GM12891 (cell line): ENCODE measurements around the gene HES1.

Experiments
- DNase-seq: peaks from one replicate; pipeline ENCODE4 v3.0.0; 2011; ENCODE audit warnings: low spot score; ENCODE audit not compliant: insufficient read length
- FAIRE-seq: peaks from 2 replicates; lab custom pipeline; 2011; peaks lifted over from hg19 to GRCh38; lab: Jason Lieb, UNC
- PAX5 ChIP-seq: IDR thresholded peaks from 2 replicates; pipeline ENCODE4 v1.6.1; 2011; ENCODE audit warnings: low read length, moderate library complexity, mild to moderate bottlenecking; ENCODE audit not compliant: insufficient read depth, severe bottlenecking
- POLR2A ChIP-seq: IDR thresholded peaks from 2 replicates; pipeline ENCODE4 v1.6.1; 2011; ENCODE audit warnings: low read depth, low read length, control low read depth
- POLR2AphosphoS5 ChIP-seq: IDR thresholded peaks from 2 replicates; pipeline ENCODE4 v1.6.1; 2011; ENCODE audit warnings: low read depth, low read length, control low read depth
- POU2F2 ChIP-seq: IDR thresholded peaks from 2 replicates; pipeline ENCODE4 v1.6.1; 2011; ENCODE audit warnings: low read depth, mild to moderate bottlenecking, control low read depth, low read length, moderate library complexity
- SPI1 ChIP-seq: IDR thresholded peaks from 2 replicates; pipeline ENCODE4 v1.6.1; 2011; ENCODE audit warnings: low read depth, low read length, control low read depth
- TAF1 ChIP-seq: IDR thresholded peaks from 2 replicates; pipeline ENCODE4 v1.6.1; 2011; ENCODE audit warnings: low read depth, low read length, control low read depth

The HES1 gene

DNA sequence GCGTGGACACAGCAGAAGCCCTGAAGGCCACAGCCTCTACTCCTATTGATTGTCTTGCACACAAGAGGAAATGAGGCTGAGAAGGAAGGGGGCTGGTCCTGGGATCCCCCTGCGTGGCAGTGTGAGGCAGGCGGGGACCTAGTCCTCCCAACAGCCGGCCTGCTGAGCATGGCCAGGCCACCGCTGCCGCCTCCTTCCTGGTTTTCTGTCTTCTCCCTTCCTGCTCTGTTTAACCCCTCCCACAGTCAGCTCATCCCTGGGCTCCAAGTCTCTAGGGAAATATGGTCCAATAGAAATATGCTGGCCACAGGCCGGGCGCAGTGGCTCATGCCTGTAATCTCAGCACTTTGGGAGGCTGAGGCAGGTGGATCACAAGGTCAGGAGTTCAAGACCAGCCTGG is 42.1 kb upstream of the HES1 start:
- DNase-seq = no peak
- FAIRE-seq = no peak
- no peak for TF ChIP-seq SPI1
- no peak for TF ChIP-seq POU2F2
- no peak for TF ChIP-seq POLR2A
- TF ChIP-seq PAX5 = no peak
- no peak for TF ChIP-seq POLR2AphosphoS5
- no peak for TF ChIP-seq TAF1

DNA sequence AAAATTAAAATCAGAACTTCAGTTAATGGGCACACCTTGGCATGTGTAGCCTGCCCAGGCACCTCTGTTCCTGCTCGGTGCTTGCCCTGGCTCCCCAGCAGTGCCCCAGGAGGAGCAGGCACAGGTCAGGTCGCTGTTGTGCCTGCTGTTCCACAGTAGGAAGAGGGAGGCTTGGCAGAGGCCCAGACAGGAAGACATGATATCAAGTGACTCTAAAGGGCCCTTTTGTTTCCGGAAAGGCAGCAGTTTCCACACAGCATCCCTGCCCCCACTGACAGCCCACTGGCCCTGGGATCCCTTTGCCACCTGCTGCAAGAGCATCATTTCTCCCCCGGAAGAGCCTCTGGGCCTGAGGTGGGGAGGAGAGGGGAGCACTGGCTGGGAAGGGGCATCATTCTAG is 40.5 kb upstream of the HES1 start:
- TF ChIP-seq POLR2AphosphoS5 = no peak
- TF ChIP-seq TAF1 = no peak
- no peak for TF ChIP-seq POLR2A
- TF ChIP-seq SPI1 = no peak
- no peak for TF ChIP-seq POU2F2
- TF ChIP-seq PAX5 = no peak
- FAIRE-seq (no peak), DNase-seq (no peak)

DNA sequence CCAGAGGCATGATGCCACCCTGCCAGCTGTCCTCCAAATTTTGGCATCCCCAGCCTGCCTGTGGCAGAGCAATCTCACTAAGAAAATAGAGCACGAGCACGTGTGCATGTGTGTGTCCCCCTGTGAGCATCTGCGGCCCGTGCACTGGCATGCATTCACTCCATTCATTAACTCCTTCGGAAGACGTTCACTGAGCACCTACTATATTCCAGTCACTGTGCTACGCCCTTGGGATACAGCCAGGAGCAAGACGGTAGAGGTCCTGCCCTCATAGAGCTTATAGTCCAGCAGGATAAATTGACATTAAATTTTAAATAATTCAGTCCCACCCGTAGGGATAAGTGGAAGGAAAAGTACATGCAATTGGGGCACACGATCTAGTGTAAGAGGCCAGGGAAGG is 40.0 kb upstream of the HES1 start:
- no peak for TF ChIP-seq POLR2A
- TF ChIP-seq TAF1 = no peak
- TF ChIP-seq POLR2AphosphoS5 = no peak
- TF ChIP-seq PAX5 = no peak
- no peak for TF ChIP-seq SPI1
- FAIRE-seq (no peak), DNase-seq (no peak)

DNA sequence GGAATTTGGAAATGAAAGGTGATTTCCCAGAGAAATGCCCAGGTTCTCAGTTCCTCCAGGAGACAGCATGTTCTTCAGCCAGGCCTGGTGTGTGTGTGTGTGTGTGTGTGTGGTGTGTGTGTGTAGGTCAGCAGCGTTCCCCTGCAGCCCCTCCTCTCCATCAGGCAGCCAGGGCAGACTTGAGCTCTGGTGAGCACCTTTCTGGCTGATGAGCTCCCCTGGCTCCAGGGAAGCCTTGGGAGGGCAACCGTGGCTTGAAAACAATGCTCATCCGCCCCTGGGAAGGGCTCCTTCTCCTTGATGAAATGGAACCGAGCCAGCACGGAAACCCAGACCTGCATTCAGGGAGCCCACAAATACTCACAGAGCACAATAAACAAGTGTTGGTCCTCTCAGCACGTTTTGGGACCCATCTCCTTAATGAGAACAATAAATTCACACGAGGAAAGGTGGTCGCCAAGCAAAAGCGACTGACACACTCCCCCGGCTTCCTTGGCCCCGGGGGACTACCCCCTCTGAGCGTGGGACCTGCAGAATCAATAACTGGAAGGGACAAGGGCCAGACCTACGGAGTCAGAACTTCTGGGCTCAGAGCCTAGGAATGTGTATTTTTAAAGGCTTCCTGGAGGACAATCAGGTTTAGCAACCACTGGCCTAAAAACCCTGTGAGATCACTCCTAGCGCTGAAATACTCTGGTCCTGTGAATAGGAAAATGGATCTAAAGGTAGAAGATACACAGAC is 38.6 kb upstream of the HES1 start:
- FAIRE-seq = no peak
- no peak for DNase-seq
- TF ChIP-seq POU2F2 (no peak), POLR2AphosphoS5 (no peak), PAX5 (no peak)

DNA sequence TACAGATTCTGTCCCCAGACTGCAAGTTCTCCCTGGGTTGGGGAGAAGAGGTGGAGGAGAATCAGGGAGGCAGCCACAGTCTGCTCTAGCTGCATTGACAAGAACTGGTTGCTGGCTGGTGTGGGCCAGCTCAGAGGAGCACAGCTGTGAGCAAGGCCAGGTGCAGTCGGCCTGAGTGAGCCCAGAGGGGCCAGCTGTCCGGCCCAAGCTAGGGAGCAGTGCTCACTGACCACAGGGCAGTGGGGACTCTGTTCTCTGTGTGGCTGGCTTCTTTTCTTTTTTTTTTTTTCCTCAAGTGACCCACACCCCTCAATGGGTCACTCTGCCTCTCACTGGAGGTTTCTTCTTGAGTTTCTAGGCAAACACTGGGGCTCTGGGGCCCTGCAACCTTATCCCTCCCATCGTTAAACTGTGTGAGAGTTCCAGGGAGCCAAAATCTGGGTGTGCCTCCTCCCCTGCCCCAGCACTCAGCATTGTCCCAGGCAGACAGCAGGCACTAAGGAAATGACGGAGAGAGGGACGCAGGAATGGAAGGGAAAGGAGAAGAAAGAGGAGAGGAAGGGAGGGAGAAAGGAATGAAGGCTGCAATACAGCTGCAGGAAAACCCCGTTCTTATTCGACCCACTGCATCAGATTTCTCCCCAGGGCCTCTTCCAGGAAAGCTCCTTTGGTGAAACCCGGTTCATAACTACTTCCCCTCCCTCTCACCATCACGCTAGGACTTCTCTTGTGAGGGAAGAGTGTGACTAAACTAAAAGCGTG is 37.7 kb upstream of the HES1 start:
- DNase-seq = no peak
- FAIRE-seq = peak; percentile 5
- TF ChIP-seq PAX5 = no peak
- no peak for TF ChIP-seq POLR2A
- TF ChIP-seq SPI1 = no peak
- no peak for TF ChIP-seq POU2F2
- no peak for TF ChIP-seq POLR2AphosphoS5
- TF ChIP-seq TAF1 = no peak

DNA sequence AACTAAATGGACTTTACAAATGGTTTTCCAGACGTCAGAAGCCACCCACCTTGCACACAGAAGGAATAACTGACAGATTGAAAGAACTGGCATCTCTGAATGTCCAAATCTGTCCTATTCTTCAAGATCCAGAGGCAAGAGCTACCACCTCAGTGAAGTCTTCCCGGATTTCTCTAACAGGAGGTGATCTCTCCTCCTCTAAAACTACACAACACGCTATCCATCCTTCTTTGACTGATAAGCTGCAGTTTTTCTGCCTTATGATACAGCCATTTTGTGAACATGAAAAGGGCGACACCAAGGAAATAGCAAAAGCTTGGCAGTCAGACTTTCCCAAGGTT is 37.1 kb upstream of the HES1 start:
- TF ChIP-seq POU2F2 (no peak), PAX5 (no peak), TAF1 (no peak), SPI1 (no peak), POLR2AphosphoS5 (no peak), POLR2A (no peak)
- no peak for FAIRE-seq
- no peak for DNase-seq

DNA sequence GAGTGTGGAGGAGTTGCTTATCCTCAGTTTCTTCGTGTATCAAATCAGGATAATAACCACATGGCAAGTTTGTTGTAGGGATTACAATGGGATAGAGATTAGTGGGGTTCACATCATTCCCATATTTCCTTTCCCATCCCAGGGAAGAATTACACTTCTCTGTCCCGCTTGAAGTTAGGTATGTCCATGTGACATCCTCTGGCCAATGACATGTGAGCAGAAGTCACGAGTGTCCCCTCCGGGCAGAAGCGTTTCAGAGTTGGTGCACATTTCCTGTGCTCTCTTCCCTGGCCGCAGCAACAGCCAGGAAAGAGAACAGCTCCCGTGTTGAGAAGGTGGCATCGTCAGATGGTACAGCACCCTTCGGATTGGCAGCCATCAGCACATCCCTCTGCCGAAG is 36.7 kb upstream of the HES1 start:
- no peak for DNase-seq
- TF ChIP-seq TAF1 (no peak), POU2F2 (no peak), PAX5 (no peak), SPI1 (no peak), POLR2AphosphoS5 (no peak), POLR2A (no peak)
- FAIRE-seq = no peak

DNA sequence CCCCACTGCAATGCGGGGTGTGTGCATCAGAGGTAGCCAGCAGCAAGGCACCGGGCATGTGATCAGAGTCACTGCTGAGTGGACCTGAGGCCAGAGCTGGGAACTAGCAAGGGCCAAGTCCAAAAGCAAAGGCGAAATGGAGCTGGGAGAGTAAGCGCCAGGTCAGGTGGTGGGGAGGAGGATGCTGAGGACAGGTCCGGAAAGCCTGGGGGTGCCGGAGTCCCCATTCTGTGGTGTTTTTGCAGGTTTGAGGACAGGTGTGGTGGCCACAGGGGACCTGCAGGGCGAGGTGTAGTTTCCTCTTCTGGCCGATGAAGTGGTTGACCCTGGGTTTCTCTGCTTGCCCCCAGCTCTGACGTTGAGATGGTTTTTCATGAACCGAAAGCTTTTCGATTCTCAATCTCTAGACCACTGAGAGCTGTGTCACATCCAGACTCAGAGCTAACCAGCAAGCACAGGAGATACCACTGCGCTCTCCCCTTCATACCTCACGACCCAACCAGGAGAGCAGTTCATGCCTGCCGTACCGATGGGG is 35.0 kb upstream of the HES1 start:
- FAIRE-seq (peak; percentile 93), DNase-seq (peak; percentile 47)
- no peak for TF ChIP-seq POLR2AphosphoS5
- no peak for TF ChIP-seq POLR2A
- no peak for TF ChIP-seq TAF1
- peak; percentile 24; the same call in 1 of the 2 replicates for TF ChIP-seq SPI1
- no peak for TF ChIP-seq PAX5
- 0 out of 2 replicates have a peak, but pooled peaks have one; percentile 46 for TF ChIP-seq POU2F2
